ENCODE data around the gene CCDC172.

- no peak for TF ChIP-seq CTCF (conservative IDR thresholded peaks at IDR 0.05; ENCODE audit: low read depth, low read length)
- no peak for TF ChIP-seq MXI1 (IDR thresholded peaks at IDR 0.05; ENCODE audit: borderline replicate concordance, low read depth, low read length)
- TF ChIP-seq RCOR1 (IDR thresholded peaks at IDR 0.05; ENCODE audit: insufficient replicate concordance, low read length): no peak
- TF ChIP-seq POLR2A (IDR thresholded peaks at IDR 0.05; ENCODE audit: low read depth, low read length): no peak
- no peak for TF ChIP-seq RAD21 (IDR thresholded peaks at IDR 0.05; ENCODE audit: low read length)
These were observed 105.2 kb downstream of the CCDC172 start for GRCh38 chr10:116429288-116429977.

All from IMR-90 (cell line).